Activated CD4-positive, CD25-positive, alpha-beta regulatory T cell (primary cell): ENCODE measurements around the gene JAKMIP2.
"Not testable (repeated sequence)": the region's sequence is repeated elsewhere in the genome, so short reads cannot be mapped to it uniquely, and the experiment has no call there.

ENCODE experiments used
- DNase-seq, 4 experiments: peaks; one replicate each; lab custom pipeline; 2025; lab: John Stamatoyannopoulos, UW

Gene JAKMIP2

GRCh38 chr5:147555176-147555575, 227.4 kb downstream of the JAKMIP2 start:
- DNase-seq, result no peak

DNA sequence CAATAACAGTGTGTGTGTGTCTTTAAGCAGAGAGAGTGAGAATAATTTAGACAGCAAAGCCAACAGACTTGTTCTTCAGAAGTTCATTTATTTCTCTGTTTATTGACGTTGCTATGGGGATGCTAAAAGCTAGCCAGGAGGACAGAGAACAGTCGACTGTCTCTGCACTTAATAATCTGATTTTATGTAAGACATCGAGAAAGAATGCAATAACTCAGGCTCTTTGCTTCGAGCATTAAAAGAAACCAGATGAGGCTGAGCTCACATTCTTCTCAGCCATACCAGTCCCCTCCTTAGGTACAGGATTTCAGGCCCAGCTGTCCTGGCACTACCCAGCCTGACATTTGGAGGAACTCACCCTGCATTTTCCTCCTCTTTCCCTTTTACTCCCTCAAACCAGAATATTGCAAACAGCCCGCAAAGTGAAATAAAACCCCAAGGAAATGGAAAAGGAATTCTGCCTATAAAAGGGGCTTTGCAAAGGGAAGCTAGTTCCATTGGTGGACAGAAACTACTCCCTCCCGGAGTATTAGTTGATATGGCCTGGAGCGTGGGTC, 228.2 kb downstream of the JAKMIP2 start:
- DNase-seq, result no peak

DNA sequence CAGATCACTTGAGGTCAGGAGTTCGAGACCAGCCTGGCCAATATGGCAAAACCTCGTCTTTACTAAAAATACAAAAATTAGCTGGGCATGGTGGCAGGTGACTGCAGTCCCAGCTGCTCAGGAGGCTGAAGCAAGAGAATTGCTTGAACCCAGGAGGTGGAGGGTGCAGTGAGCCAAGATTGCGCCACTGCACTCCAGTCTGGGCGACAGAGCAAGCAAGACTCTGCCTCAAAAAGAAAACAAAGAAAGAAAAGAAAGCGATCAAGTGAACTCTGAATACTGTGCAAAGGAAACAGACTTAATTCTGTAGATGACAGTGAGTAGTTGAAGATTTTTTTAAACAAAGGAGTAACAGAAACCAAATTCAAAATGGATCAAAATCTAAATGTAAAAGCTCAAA, 228.7 kb downstream of the JAKMIP2 start:
- DNase-seq, result not testable (repeated sequence)

GRCh38 chr5:147552897-147553296, 229.6 kb downstream of the JAKMIP2 start:
- no peak for DNase-seq

DNA sequence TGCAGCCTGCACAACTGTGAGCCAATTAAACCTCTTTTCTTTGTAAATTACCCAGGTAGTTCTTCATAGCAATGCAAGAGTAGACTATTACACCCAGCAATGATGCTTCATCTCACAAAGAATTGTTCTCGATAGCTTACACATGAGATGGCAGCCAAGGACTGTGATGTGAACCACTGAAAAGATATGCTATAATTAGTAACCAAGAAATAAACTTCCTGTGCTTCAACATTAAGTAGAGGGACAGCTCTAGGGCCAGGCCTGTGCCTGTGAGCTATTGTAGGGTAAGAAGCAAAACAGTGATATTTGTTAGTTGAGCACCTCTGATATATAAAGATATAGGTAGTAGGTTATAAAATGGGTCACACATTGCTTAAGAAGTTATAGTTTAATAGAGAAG, 230.9 kb downstream of the JAKMIP2 start:
- DNase-seq, result no peak

GRCh38 chr5:147547730-147548129, 234.8 kb downstream of the JAKMIP2 start:
- DNase-seq, result no peak

- DNase-seq, result no peak
Measured at GRCh38 chr5:147544556-147544955, 238.0 kb downstream of the JAKMIP2 start.

- DNase-seq, result no peak
Measured at GRCh38 chr5:147539053-147539452, 243.5 kb downstream of the JAKMIP2 start.

DNA sequence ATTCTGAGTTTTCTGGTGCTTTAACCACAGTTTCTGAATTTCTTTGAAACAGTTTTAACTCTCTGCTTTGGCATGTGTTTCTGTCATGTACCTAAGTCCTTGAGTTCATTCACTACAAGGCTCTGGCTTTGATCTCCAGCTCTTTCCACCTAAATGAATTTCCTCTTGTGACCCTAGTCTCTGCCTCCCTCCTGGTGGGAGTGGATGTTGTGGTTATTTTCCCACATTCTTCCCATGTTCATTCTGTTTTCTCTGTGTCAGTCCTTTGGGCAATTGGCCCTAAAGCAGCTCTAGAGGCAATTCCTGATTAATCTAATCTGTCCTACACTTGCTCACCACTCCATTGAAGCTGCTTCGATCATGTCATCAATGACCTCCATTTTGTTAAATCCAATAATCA, 244.3 kb downstream of the JAKMIP2 start:
- DNase-seq, result no peak
